Islet of Langerhans (tissue), 1 donor: ENCODE measurements around the gene LST1.
A peak's percentile ranks its signal among the peaks of the same experiment; 100 is the strongest.
"Not testable (repeated sequence)": the region's sequence is repeated elsewhere in the genome, so short reads cannot be mapped to it uniquely, and the experiment has no call there.

Experiments used
- FAIRE-seq: peaks from one replicate; lab custom pipeline; 2011; peaks lifted over from hg19 to GRCh38; lab: Jason Lieb, UNC

The LST1 gene

GRCh38 chr6:31586008-31586407, at the start of gene LST1:
TSS of gene LST1 (plus strand) at chr6:31586277. CDS start at chr6:31587300, 1,023 bp downstream.
- no peak for FAIRE-seq

- FAIRE-seq: no peak
Measured at GRCh38 chr6:31538805-31539400, 47.2 kb upstream of the LST1 start.

- FAIRE-seq: no peak
Measured at GRCh38 chr6:31540640-31541039, 45.4 kb upstream of the LST1 start.

- FAIRE-seq: no peak
Measured at GRCh38 chr6:31541059-31541657, 44.9 kb upstream of the LST1 start.

- no peak for FAIRE-seq
Measured at GRCh38 chr6:31541658-31542521, 44.2 kb upstream of the LST1 start, which contains the start of gene DDX39B. TSS of gene DDX39B (minus strand) at chr6:31542003. CDS start at chr6:31540532, 1,471 bp downstream.

GRCh38 chr6:31543639-31544038, 42.4 kb upstream of the LST1 start:
- no peak for FAIRE-seq

- FAIRE-seq: no peak
Measured at GRCh38 chr6:31544676-31545075, 41.4 kb upstream of the LST1 start.

- FAIRE-seq: no peak
Measured at GRCh38 chr6:31545291-31545690, 40.8 kb upstream of the LST1 start.

GRCh38 chr6:31546339-31546957, 39.6 kb upstream of the LST1 start, which contains the start of gene ATP6V1G2:
TSS of gene ATP6V1G2 (minus strand) at chr6:31546608. CDS start at chr6:31546559, 49 bp downstream.
- no peak for FAIRE-seq

GRCh38 chr6:31546958-31547726, 38.9 kb upstream of the LST1 start, which contains the start of gene NFKBIL1:
TSS of gene NFKBIL1 (plus strand) at chr6:31547608. CDS start at chr6:31547695, 87 bp downstream.
- FAIRE-seq: peak; percentile 77

- FAIRE-seq: no peak
Measured at GRCh38 chr6:31547727-31548543, 38.1 kb upstream of the LST1 start.

GRCh38 chr6:31548544-31548873, 37.6 kb upstream of the LST1 start:
- no peak for FAIRE-seq

GRCh38 chr6:31551371-31551770, 34.7 kb upstream of the LST1 start:
- not testable (repeated sequence) for FAIRE-seq

GRCh38 chr6:31556307-31556706, 29.8 kb upstream of the LST1 start:
- no peak for FAIRE-seq

- FAIRE-seq: no peak
Measured at GRCh38 chr6:31557443-31558317, 28.4 kb upstream of the LST1 start.

- FAIRE-seq: no peak
Measured at GRCh38 chr6:31558318-31558625, 27.8 kb upstream of the LST1 start.

GRCh38 chr6:31558631-31559500, 27.2 kb upstream of the LST1 start:
- FAIRE-seq: no peak

- FAIRE-seq: no peak
Measured at GRCh38 chr6:31559606-31559957, 26.5 kb upstream of the LST1 start.
